ENCODE data around the gene RSL1D1.

DNA sequence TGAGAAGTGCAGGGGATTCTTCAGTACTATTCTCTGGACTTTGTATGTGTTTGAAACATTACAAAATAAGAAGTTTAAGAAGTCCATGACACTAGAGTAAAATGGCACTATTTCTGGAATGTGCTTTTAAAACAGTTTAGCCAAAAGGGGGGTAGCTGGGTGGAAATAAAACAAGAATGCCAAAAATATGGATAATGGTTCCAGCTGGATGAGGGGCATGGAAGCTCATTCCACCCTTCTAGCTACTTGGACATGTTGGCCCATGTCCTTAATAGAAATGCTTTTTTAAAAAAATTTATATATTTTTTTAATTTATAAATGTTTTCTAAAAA is 67.3 kb downstream of the RSL1D1 start:
- TF ChIP-seq POLR2AphosphoS5 (IDR thresholded peaks at IDR 0.05; ENCODE audit: low read depth, low read length): no peak
- TF ChIP-seq RAD21 (IDR thresholded peaks at IDR 0.05 in 1 of 2, conservative IDR thresholded peaks at IDR 0.05 in 1 of 2; ENCODE audit: low read depth in 2 of 2, low read length in 2 of 2): no peak
- no peak for TF ChIP-seq SAP30 (IDR thresholded peaks at IDR 0.05; ENCODE audit: insufficient read depth, insufficient replicate concordance, low read length)
- TF ChIP-seq CTCF (IDR thresholded peaks at IDR 0.05; ENCODE audit: control extremely low read depth in 1 of 3, insufficient read depth in 1 of 3, low read depth in 1 of 3, low read length in 3 of 3): no peak
- TF ChIP-seq, protein P1, sequence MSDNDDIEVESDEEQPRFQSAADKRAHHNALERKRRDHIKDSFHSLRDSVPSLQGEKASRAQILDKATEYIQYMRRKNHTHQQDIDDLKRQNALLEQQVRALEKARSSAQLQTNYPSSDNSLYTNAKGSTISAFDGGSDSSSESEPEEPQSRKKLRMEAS (IDR thresholded peaks at IDR 0.05): no peak
- TF ChIP-seq SRF (IDR thresholded peaks at IDR 0.05; ENCODE audit: low read depth, low read length): no peak
- no peak for TF ChIP-seq HDAC2 (IDR thresholded peaks at IDR 0.05; ENCODE audit: borderline replicate concordance in 1 of 2, low read depth in 2 of 2, low read length in 2 of 2)
- TF ChIP-seq EZH2 (IDR thresholded peaks at IDR 0.05; ENCODE audit: low read depth, low read length, severe bottlenecking): no peak
- TF ChIP-seq, protein P2, sequence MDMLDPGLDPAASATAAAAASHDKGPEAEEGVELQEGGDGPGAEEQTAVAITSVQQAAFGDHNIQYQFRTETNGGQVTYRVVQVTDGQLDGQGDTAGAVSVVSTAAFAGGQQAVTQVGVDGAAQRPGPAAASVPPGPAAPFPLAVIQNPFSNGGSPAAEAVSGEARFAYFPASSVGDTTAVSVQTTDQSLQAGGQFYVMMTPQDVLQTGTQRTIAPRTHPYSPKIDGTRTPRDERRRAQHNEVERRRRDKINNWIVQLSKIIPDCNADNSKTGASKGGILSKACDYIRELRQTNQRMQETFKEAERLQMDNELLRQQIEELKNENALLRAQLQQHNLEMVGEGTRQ (IDR thresholded peaks at IDR 0.05; ENCODE audit: low read length): no peak
- no peak for TF ChIP-seq TBP (IDR thresholded peaks at IDR 0.05; ENCODE audit: low read depth, low read length)
- TF ChIP-seq SP1 (IDR thresholded peaks at IDR 0.05; ENCODE audit: low read depth, low read length): no peak
- TF ChIP-seq SP2 (IDR thresholded peaks at IDR 0.05; ENCODE audit: low read length): no peak
- no peak for TF ChIP-seq EP300 (IDR thresholded peaks at IDR 0.05; ENCODE audit: borderline replicate concordance in 1 of 2, low read depth in 2 of 2, low read length in 2 of 2)
- no peak for TF ChIP-seq ASH2L (IDR thresholded peaks at IDR 0.05; ENCODE audit: low read length)

Data from H1 (cell line).